GM12873 (cell line): ENCODE measurements around the gene CHMP1A.

Experiments
- TF ChIP-seq, protein P1 (sequence below): IDR thresholded peaks from 2 replicates; pipeline ENCODE4 v1.5.1; 2012; ENCODE audit warnings: low read depth, mild to moderate bottlenecking, moderate library complexity, low read length, control low read depth; ENCODE audit not compliant: insufficient read depth; ENCODE audit errors: missing control alignments

The CHMP1A gene

DNA sequence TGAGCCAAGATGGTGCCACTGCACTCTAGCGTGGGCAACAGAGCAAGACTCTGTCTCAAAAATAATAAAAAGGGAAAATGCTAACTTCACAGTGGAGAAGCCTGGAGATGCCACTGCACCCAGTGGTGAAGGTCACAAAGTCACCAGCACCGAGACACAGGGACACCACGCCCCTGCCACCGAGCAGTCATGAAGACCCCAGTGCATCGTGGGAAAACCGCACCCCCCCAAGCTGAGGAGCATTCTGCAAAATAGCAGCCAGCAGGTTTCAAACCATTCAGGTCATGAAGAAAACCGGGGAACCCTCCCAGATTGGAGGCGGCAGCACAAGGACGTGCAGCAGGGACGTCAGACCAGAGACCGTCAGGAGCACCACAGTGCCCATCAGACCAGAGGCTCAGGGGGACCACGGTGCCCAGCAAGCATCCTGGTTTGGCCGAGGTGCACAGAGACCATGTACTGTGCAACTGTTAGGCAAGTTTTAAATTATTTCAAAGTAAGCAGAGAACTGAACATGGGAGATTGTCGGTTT, 13.7 kb downstream of the CHMP1A start:
- TF ChIP-seq, protein P1, sequence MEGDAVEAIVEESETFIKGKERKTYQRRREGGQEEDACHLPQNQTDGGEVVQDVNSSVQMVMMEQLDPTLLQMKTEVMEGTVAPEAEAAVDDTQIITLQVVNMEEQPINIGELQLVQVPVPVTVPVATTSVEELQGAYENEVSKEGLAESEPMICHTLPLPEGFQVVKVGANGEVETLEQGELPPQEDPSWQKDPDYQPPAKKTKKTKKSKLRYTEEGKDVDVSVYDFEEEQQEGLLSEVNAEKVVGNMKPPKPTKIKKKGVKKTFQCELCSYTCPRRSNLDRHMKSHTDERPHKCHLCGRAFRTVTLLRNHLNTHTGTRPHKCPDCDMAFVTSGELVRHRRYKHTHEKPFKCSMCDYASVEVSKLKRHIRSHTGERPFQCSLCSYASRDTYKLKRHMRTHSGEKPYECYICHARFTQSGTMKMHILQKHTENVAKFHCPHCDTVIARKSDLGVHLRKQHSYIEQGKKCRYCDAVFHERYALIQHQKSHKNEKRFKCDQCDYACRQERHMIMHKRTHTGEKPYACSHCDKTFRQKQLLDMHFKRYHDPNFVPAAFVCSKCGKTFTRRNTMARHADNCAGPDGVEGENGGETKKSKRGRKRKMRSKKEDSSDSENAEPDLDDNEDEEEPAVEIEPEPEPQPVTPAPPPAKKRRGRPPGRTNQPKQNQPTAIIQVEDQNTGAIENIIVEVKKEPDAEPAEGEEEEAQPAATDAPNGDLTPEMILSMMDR: no peak

DNA sequence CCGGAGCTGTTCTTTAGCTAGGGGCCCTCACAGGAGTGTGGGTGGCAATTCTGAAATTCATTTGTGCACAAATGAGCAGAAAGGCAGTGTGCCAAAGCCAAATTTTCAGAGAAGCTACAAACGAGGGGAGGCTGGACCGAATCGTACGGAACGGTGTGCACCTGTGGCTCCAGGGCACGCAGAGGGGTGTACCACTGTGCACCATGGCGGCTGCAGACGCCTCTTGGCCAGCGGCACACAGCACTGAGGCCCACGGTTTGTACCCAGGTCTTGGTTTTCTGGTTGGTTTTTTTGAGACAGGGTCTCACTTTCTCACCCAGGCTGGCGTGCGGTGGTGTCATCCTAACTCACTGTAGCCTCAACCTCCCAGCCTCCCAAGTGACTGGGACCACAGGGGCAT, 14.9 kb downstream of the CHMP1A start:
- TF ChIP-seq, protein P1: no peak

DNA sequence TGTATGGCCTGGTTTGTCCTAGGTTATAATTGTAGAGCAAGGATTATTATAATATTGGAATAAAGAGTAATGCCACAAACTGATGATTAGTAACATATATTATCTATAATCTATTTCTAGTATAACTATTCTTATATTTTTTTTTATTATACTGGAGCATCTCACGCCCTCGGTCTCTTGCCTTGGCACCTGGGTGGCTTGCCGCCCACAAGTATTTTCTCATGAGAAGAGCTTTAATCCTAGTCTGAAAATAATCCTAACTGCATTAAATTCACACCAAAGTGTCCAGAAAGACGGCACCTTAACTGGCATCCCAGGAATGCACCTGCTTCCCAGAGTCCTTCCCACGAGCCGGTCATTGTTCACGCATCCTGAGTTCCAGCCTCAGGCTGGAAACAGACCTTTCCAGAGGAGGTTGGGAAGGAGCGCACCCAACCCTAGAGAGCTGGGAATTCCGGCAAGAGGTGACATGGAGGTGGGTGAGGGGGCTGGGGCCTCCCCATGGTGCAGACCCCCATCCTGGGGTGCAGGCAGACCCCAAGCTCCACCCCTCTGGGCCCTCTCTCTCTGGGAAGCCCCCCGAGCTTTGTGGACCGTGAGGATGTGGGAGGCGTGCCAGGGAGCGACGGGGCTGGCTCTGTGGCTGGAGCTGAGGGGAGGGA, 15.9 kb downstream of the CHMP1A start:
- TF ChIP-seq, protein P1: no peak

DNA sequence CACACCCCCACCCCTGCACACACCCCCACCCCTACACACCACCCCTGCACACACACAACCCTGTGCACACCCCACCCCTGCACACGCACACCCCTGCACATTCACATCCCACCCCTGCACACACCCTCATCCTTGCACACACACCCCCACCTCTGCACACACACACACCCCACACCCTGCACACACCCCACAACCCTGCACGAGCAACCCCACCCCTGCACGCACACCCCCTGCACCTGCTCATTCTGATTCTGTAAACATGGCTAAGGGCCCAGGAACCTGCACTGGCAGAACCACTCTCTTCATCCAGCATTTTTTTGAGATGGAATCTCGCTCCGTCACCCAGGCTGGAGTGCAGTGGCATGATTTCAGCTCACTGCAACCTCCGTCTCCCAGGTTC, 18.1 kb downstream of the CHMP1A start:
- TF ChIP-seq, protein P1: no peak

DNA sequence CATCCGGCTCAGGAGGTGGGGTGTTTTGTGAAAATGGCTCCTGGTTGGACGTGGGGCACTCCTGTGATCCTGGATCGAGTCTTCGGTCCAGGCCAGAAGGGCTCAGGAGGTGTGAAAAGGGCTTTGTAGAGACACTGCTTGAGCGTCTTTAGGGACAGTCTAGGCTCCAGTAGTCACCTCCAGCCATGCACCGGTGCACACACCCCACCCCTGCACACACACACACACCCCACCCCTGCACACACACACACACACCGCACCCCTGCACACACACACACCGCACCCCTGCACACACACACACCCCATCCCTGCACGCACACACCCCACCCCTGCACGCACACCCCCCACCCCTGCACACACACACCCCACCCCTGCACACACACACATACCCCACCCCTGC, 19.1 kb downstream of the CHMP1A start:
- TF ChIP-seq, protein P1: no peak

DNA sequence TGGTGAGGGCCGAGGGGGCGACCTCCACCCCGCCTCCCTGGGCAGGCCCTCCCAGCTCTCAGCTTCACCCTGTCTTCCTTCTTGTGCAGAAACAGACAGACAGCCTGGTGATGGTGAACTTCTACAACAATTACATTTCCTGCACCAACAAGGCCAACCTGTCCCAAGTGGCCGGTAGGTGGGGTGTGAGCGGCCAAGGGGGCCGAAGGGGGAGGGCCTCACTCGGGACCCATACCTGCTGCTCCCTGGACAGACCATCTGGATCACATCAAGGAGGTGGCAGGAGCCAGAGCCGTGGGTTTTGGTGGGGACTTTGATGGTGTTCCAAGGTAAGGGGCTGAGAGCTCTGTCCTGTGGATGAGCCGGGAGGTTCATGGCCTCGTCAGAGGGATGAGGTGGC, 20.1 kb downstream of the CHMP1A start:
- TF ChIP-seq, protein P1: no peak

DNA sequence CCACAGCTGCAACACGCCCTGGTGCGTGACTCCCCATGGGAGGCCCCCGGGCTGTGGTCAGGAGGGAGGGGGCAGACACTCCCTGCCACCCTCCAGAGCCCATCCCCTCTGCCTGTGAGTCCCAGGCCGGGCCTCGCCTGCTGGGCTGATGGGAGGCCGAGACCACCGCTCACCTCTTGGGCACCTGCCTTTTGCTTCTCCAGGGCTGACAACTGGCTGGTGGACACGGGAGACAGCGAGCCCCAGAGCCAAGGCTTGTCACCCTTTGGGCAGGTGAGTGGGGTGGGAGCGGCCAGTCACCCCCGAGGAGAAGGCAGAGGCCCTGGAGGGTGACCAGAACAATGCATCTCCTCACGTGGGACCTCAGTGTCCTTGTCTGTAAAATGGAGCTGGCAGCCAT, 20.8 kb downstream of the CHMP1A start:
- TF ChIP-seq, protein P1: no peak
